Ishikawa (cell line): Measurements from ENCODE around the gene MYZAP.

Experiments
- CEBPB ChIP-seq: IDR thresholded peaks from 2 replicates; pipeline ENCODE4 v1.6.1; 2012
- CREB1 ChIP-seq: IDR thresholded peaks from 2 replicates; pipeline ENCODE4 v1.6.1; 2012; ENCODE audit warnings: low read depth
- EGR1 ChIP-seq: IDR thresholded peaks from 2 replicates; pipeline ENCODE4 v1.6.1; 2012
- EP300 ChIP-seq: IDR thresholded peaks from 2 replicates; pipeline ENCODE4 v1.6.1; 2012; ENCODE audit warnings: borderline replicate concordance
- FOXM1 ChIP-seq: IDR thresholded peaks from 2 replicates; pipeline ENCODE4 v1.6.1; 2012; ENCODE audit warnings: low read depth, borderline replicate concordance
- MAX ChIP-seq: IDR thresholded peaks from 2 replicates; pipeline ENCODE4 v1.6.1; 2012
- NFIC ChIP-seq: IDR thresholded peaks from 2 replicates; pipeline ENCODE4 v1.6.1; 2012
- RAD21 ChIP-seq: IDR thresholded peaks from 2 replicates; pipeline ENCODE4 v1.6.1; 2012; ENCODE audit warnings: low read depth
- REST ChIP-seq: IDR thresholded peaks from 2 replicates; pipeline ENCODE4 v1.6.1; 2012; ENCODE audit warnings: low read depth, mild to moderate bottlenecking
- TAF1 ChIP-seq: IDR thresholded peaks from 2 replicates; pipeline ENCODE4 v1.6.1; 2012; ENCODE audit warnings: low read depth, mild to moderate bottlenecking
- TCF12 ChIP-seq: IDR thresholded peaks from 2 replicates; pipeline ENCODE4 v1.6.1; 2012; ENCODE audit warnings: low read depth
- TEAD4 ChIP-seq: IDR thresholded peaks from 2 replicates; pipeline ENCODE4 v1.6.1; 2012
- USF1 ChIP-seq: IDR thresholded peaks from 2 replicates; pipeline ENCODE4 v1.6.1; 2012
- YY1 ChIP-seq: IDR thresholded peaks from 2 replicates; pipeline ENCODE4 v1.6.1; 2012; ENCODE audit warnings: low read depth
- ZBTB7A ChIP-seq: IDR thresholded peaks from 2 replicates; pipeline ENCODE4 v1.6.1; 2012; ENCODE audit warnings: low read depth

Gene MYZAP

DNA sequence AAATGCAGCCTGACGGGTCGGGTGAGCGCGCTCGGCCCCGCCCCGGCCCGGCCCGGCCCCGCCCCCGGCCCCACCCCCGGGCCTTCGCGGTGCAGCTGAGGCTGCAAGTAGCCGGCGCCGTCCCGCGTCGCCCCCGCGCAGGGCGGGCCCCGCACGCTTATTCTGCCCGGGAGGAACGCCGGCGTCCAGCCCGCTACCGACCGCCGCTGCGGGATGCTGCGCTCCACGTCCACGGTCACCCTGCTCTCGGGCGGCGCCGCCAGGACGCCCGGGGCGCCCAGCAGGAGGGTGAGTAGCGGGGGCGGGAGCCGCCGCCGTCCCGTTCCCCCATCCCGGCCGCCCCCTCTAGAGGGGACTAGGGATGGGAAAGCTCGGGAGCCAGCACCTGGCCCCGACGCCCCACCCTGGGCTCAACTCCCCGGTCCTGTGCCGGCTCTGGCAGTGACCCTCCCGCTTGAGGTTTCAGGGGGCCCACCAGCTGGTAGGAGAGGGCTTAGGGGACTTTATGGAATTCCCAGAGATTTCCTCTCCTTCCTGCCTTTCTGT, at the start of gene MYZAP:
TSS of gene MYZAP (plus strand) at position 83 of the 546 bp plus-strand sequence. CDS start at position 214, 131 bp downstream.
- TF ChIP-seq TAF1: no peak
- TF ChIP-seq ZBTB7A: peak; percentile 24; the same call in 1 of the 2 replicates
- 0 out of 2 replicates have a peak, but pooled peaks have one; percentile 1 for TF ChIP-seq TCF12
- TF ChIP-seq EP300: no peak; the same call in 1 of the 2 replicates
- no peak for TF ChIP-seq NFIC
- peak; percentile 71 for TF ChIP-seq EGR1

- TF ChIP-seq USF1: no peak
- no peak for TF ChIP-seq TAF1
Measured at GRCh38 chr15:57542505-57542817, 49.2 kb upstream of the MYZAP start.

- TF ChIP-seq CREB1 (no peak), FOXM1 (no peak), TCF12 (no peak), EP300 (no peak), MAX (no peak), YY1 (no peak), NFIC (no peak), REST (no peak), RAD21 (no peak), USF1 (no peak), TEAD4 (no peak), EGR1 (no peak), TAF1 (no peak), ZBTB7A (no peak), CEBPB (no peak)
Measured at GRCh38 chr15:57544848-57545480, 46.7 kb upstream of the MYZAP start.

- no peak for TF ChIP-seq TCF12
- no peak for TF ChIP-seq NFIC
- no peak for TF ChIP-seq REST
- TF ChIP-seq MAX: no peak
- no peak for TF ChIP-seq ZBTB7A
- TF ChIP-seq CREB1: no peak
- no peak for TF ChIP-seq TAF1
- no peak for TF ChIP-seq EP300
- TF ChIP-seq RAD21: no peak
- no peak for TF ChIP-seq CEBPB
- no peak for TF ChIP-seq EGR1
- no peak for TF ChIP-seq TEAD4
- no peak for TF ChIP-seq YY1
- no peak for TF ChIP-seq USF1
- TF ChIP-seq FOXM1: no peak
Measured at GRCh38 chr15:57545995-57546394, 45.7 kb upstream of the MYZAP start.

GRCh38 chr15:57547243-57547755, 44.4 kb upstream of the MYZAP start:
- TF ChIP-seq CREB1 (no peak), FOXM1 (no peak), ZBTB7A (no peak), TAF1 (no peak), USF1 (no peak), TEAD4 (no peak), REST (no peak)
